GM12878 (cell line): ENCODE results near the gene FCGR2B. TPM values are rescaled to one million over a fixed set of nuclear protein-coding genes. Genes with fewer than 3 reads are reported as not detected.

Experiments
- CHD1 ChIP-seq: IDR thresholded peaks from 2 replicates; pipeline ENCODE4 v1.6.1; 2012; ENCODE audit warnings: low read depth, low read length, improper control_type of control experiment
- CREB1 ChIP-seq: IDR thresholded peaks from 2 replicates; pipeline ENCODE4 v1.6.1; 2012; ENCODE audit warnings: low read depth, mild to moderate bottlenecking, inconsistent platforms
- CTCF ChIP-seq, 3 experiments: IDR thresholded peaks in 2 of 3; conservative IDR thresholded peaks in 1 of 3; 2 replicates each; pipeline ENCODE4 v1.5.1; 2011; ENCODE audit warnings: low read depth in 3 of 3, low read length in 3 of 3, mild to moderate bottlenecking in 3 of 3, control low read depth in 2 of 3, moderate library complexity in 2 of 3, inconsistent platforms in 1 of 3, mixed read lengths in 1 of 3; ENCODE audit not compliant: control insufficient read depth in 2 of 3, insufficient read depth in 1 of 3; ENCODE audit errors: extremely low read depth in 1 of 3
- DPF2 ChIP-seq: fragments of 450-650 bp; IDR thresholded peaks from 2 replicates; pipeline ENCODE4 v1.6.1; 2017; ENCODE audit warnings: mild to moderate bottlenecking
- E2F4 ChIP-seq: IDR thresholded peaks from 2 replicates; pipeline ENCODE4 v1.6.1; 2012; ENCODE audit warnings: low read depth, low read length, improper control_type of control experiment
- E4F1 ChIP-seq: fragments of 450-650 bp; IDR thresholded peaks from 2 replicates; pipeline ENCODE4 v1.6.1; 2018; ENCODE audit warnings: borderline replicate concordance, mild to moderate bottlenecking; ENCODE audit not compliant: partially characterized antibody
- HCFC1 ChIP-seq: fragments of 150-350 bp; IDR thresholded peaks from 2 replicates; pipeline ENCODE4 v1.6.1; 2014; ENCODE audit warnings: low read length
- HDGF ChIP-seq: fragments of 450-650 bp; IDR thresholded peaks from 2 replicates; pipeline ENCODE4 v1.6.1; 2016; ENCODE audit warnings: antibody characterized with exemption
- IKZF1 ChIP-seq: fragments of 450-650 bp; conservative IDR thresholded peaks from 2 replicates; pipeline ENCODE4 v1.6.1; 2017; ENCODE audit warnings: antibody characterized with exemption, mild to moderate bottlenecking
- IKZF2 ChIP-seq, 2 experiments: fragments of 450-650 bp; IDR thresholded peaks; 2 replicates each; pipeline ENCODE4 v1.6.1; 2017; ENCODE audit warnings: mild to moderate bottlenecking in 2 of 2, moderate library complexity in 2 of 2
- IRF4 ChIP-seq: IDR thresholded peaks from 2 replicates; pipeline ENCODE4 v1.6.1; 2011; ENCODE audit warnings: low read depth, low read length
- KDM1A ChIP-seq: fragments of 200-600 bp; sonication (generic); IDR thresholded peaks from 2 replicates; pipeline ENCODE4 v1.6.1; 2016; ENCODE audit warnings: borderline replicate concordance
- MEF2B ChIP-seq: fragments of 450-650 bp; IDR thresholded peaks from 2 replicates; pipeline ENCODE4 v1.6.1; 2018; ENCODE audit warnings: mild to moderate bottlenecking, moderate library complexity; ENCODE audit not compliant: partially characterized antibody, poor library complexity, severe bottlenecking
- NFXL1 ChIP-seq: fragments of 450-650 bp; IDR thresholded peaks from 2 replicates; pipeline ENCODE4 v1.6.1; 2017; ENCODE audit warnings: antibody characterized with exemption, mild to moderate bottlenecking, borderline replicate concordance
- NRF1 ChIP-seq: conservative IDR thresholded peaks from 2 replicates; pipeline ENCODE4 v1.6.1; 2011; ENCODE audit warnings: mild to moderate bottlenecking, low read depth, low read length, improper control_type of control experiment
- PRDM15 ChIP-seq: fragments of 450-650 bp; formaldehyde crosslinking; IDR thresholded peaks from 2 replicates; pipeline ENCODE4 v1.4.0; 2020; ENCODE audit warnings: mild to moderate bottlenecking, moderate library complexity
- ZBED1 ChIP-seq: IDR thresholded peaks from 2 replicates; pipeline ENCODE4 v1.6.1; 2016; ENCODE audit warnings: borderline replicate concordance
- polyA plus RNA-seq, 11 experiments: library from polyadenylated mRNA; depleted of rRNA in 4 of 11; unstranded in 6 of 11; stranded (reverse) in 5 of 11; fragments of >200 nt; fragmentation: Nextera tagmentation in 4 of 11; fragmentation: Illumina TruSeq in 1 of 11; extraction: Ambion mirVana in 4 of 11; extraction: Trizol in 1 of 11; gene quantifications; 1 replicate in 1 of 11; 2 replicates in 10 of 11; pipeline versions ENCODE4 v1.2.1 to v1.2.3, GENCODE V29; 2011 to 2016; ENCODE audit warnings: inconsistent platforms in 2 of 11, missing spikeins in 2 of 11, low read depth in 1 of 11
- total RNA-seq, 4 experiments: library from RNA; depleted of rRNA in 3 of 4; stranded (reverse); fragments of >200 nt in 3 of 4; fragmentation: Illumina TruSeq in 1 of 4; extraction: Trizol in 1 of 4; gene quantifications; 2 replicates each; pipeline versions ENCODE4 v1.2.1 to v1.2.3, GENCODE V29; 2013 to 2021

Gene FCGR2B
- total and polyA plus RNA-seq, 10 of the 15 experiments (the other 5 are each of a cell fraction or from before 2014, with no cell fraction given): 76.6 to 216 (median 108) TPM

- TF ChIP-seq E4F1 (no peak), KDM1A (no peak), IKZF1 (0 out of 2 replicates have a peak, but pooled peaks have one; percentile 55), CTCF (IDR thresholded peaks at IDR 0.05 in 2 of 3, conservative IDR thresholded peaks at IDR 0.05 in 1 of 3; ENCODE audit: control insufficient read depth in 2 of 3, extremely low read depth in 1 of 3, insufficient read depth in 1 of 3, low read depth in 3 of 3, low read length in 3 of 3) (0 out of 6 replicates have a peak, but pooled peaks of 1 of the 3 experiments have one; percentile 8), HDGF (no peak), E2F4 (no peak), DPF2 (no peak; the same call in none of the 2 replicates), CREB1 (0 out of 2 replicates have a peak, but pooled peaks have one; percentile 34), PRDM15 (CRISPR knock-in tag) (no peak), HCFC1 (no peak), IRF4 (no peak), MEF2B (no peak), CHD1 (no peak), NFXL1 (no peak), NRF1 (no peak), IKZF2 (IDR thresholded peaks at IDR 0.05) (no peak), ZBED1 (no peak)
Measured at GRCh38 chr1:161726473-161727255, 63.7 kb downstream of the FCGR2B start (continued).
